ENCODE measurements around the gene FZD10. TPM values are rescaled to one million over a fixed set of nuclear protein-coding genes. Genes with fewer than 3 reads are reported as not detected.

The FZD10 gene
- total and polyA plus RNA-seq, 2 of the 8 experiments (the other 6 are each of a cell fraction or from before 2014, with no cell fraction given) = 0.11 to 0.60 TPM

DNA sequence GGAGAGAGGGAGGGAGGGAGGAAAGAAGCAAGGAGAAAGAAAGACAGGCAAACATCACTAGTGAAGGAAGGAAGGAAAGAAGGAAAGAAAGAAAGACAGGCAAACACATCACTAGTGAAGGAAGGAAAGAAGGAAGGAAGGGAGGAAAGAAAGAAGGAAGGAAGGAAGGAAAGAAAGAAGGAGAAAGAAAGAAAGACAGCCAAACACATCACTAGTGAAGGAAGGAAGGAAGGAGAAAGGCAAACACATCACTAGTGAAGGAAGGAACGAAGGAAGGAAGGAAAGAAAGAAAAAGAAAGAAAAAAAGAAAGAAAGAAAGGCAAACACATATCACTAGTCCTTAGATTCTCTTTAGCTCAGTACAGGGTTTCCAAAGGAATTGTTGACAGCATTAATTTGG, 5.3 kb downstream of the FZD10 start:
- POLR2A ChIA-PET (ENCODE audit: partially characterized antibody) = no interaction called here
- Histone ChIP-seq H2BK12ac (ENCODE audit: low read depth, low read length) (no peak overlapping the region), H3K23ac (ENCODE audit: insufficient read length) (no peak overlapping the region), H2AFZ (ENCODE audit: low read length) (no peak overlapping the region), H3K23me2 (ENCODE audit: low read depth, low read length) (peaks cover 3% of the 10 kb centered on the region; the same call in 1 of the 2 replicates), H3K9ac (replicated peaks in 1 of 4; ENCODE audit: extremely low read depth in 1 of 4, low read depth in 3 of 4, low read length in 3 of 4) (no peak overlapping the region), H3K27ac (ENCODE audit: low read depth, low read length) (no peak overlapping the region), H4K20me1 (replicated peaks in 1 of 2; ENCODE audit: control insufficient read depth in 1 of 2, insufficient read depth in 2 of 2, low read length in 2 of 2) (peaks cover 22 to 25% of the 10 kb centered on the region in 2 experiments), H2BK120ac (replicated peaks; ENCODE audit: low read depth, low read length) (no peak overlapping the region), H3K14ac (ENCODE audit: insufficient read length) (no peak overlapping the region), H2AK5ac (ENCODE audit: low read depth, low read length) (no peak overlapping the region), H3K56ac (replicated peaks; ENCODE audit: insufficient read length, low read depth, low read length) (no peak overlapping the region), H3K36me3 (ENCODE audit: control insufficient read depth in 2 of 4, insufficient read depth in 4 of 4, low read length in 3 of 4) (peaks cover 0 to 8% (median 0%) of the 10 kb centered on the region in 4 experiments; a peak in 1 of 8 replicates), H4K5ac (ENCODE audit: insufficient read length, low read depth, low read length) (no peak overlapping the region), H3K18ac (ENCODE audit: extremely low read depth, low read length) (no peak overlapping the region), H3K79me2 (ENCODE audit: control insufficient read depth in 1 of 2, insufficient read depth in 2 of 2, low read length in 2 of 2) (no peaks in the 10 kb centered on the region), H3K79me1 (ENCODE audit: low read depth, low read length) (no peaks in the 10 kb centered on the region; the same call in 1 of the 2 replicates), H3K4me2 (ENCODE audit: insufficient read depth in 1 of 2, low read depth in 2 of 2, low read length in 2 of 2) (no peak overlapping the region), H4K91ac (replicated peaks; ENCODE audit: insufficient read length, low read length) (no peak overlapping the region), H2BK15ac (ENCODE audit: low read length) (no peak overlapping the region), H4K8ac (ENCODE audit: extremely low read depth, insufficient read depth, low read length) (no peak overlapping the region), H3K9me3 (ENCODE audit: insufficient read depth in 2 of 2, low read depth in 1 of 2, low read length in 1 of 2) (no peaks in the 10 kb centered on the region; a peak in 1 of 4 replicates), H3K4ac (replicated peaks; ENCODE audit: insufficient read length, low read depth, low read length) (no peak overlapping the region), H3K4me3 (ENCODE audit: extremely low read depth in 1 of 4, insufficient read depth in 2 of 4, low read depth in 3 of 4, low read length in 4 of 4) (no peak overlapping the region), H3K4me1 (replicated peaks in 1 of 4; ENCODE audit: control insufficient read depth in 3 of 4, insufficient read depth in 4 of 4, low read length in 3 of 4) (peaks cover 0 to 22% (median 20%) of the 10 kb centered on the region in 4 experiments; a peak in 6 of 7 replicates), H2BK20ac (ENCODE audit: low read length) (no peak overlapping the region), H2BK5ac (ENCODE audit: low read depth, low read length) (no peak overlapping the region), H3K27me3 (replicated peaks in 1 of 4; ENCODE audit: control insufficient read depth in 3 of 4, extremely low read depth in 1 of 4, insufficient read depth in 3 of 4, low read length in 3 of 4) (peaks cover 59 to 85% (median 82%) of the 10 kb centered on the region in 4 experiments)
- 93% methylated on average over 1 of the region's 1 CpG; no CpG with 5 or more reads in 1 of the 2 experiments for whole genome bisulfite sequencing, 2 experiments (ENCODE audit: extremely low coverage in 1 of 2, insufficient coverage in 1 of 2, insufficient read length in 1 of 2, insufficient replicate concordance in 2 of 2, low coverage in 1 of 2, low lambda C conversion rate in 2 of 2, missing lambda C conversion rate in 1 of 2)
- DNase-seq (ENCODE audit: low read depth in 1 of 2, low spot score in 2 of 2) (no peak), FAIRE-seq (no peak)
- CTCF ChIA-PET (ENCODE audit: partially characterized antibody) = interaction anchor here (0.7 to 2.0 kb wide), 2 partner anchors 11 to 101 kb away, joined by 3 to 8 read pairs; no protein-coding TSS in a partner anchor
- TF ChIP-seq CEBPB (IDR thresholded peaks at IDR 0.05; ENCODE audit: low read depth, low read length) = no peak
- TF ChIP-seq EGR1 (IDR thresholded peaks at IDR 0.05; ENCODE audit: borderline replicate concordance, low read depth, low read length) = no peak
- TF ChIP-seq CHD2 (IDR thresholded peaks at IDR 0.05; ENCODE audit: low read length) = no peak
- TF ChIP-seq JUN (IDR thresholded peaks at IDR 0.05; ENCODE audit: low read depth, low read length) = no peak
- TF ChIP-seq TAF7 (optimal IDR thresholded peaks at IDR 0.05; ENCODE audit: borderline replicate concordance, low read depth, low read length) = no peak
- no peak for TF ChIP-seq CBX5 (IDR thresholded peaks at IDR 0.05; ENCODE audit: low read depth, low read length)
- TF ChIP-seq BACH1 (IDR thresholded peaks at IDR 0.05; ENCODE audit: low read length) = no peak
- no peak for TF ChIP-seq YY1 (IDR thresholded peaks at IDR 0.05; ENCODE audit: low read depth, low read length)
- TF ChIP-seq SUZ12 (IDR thresholded peaks at IDR 0.05; ENCODE audit: low read length) = no peak
- TF ChIP-seq, protein P1, sequence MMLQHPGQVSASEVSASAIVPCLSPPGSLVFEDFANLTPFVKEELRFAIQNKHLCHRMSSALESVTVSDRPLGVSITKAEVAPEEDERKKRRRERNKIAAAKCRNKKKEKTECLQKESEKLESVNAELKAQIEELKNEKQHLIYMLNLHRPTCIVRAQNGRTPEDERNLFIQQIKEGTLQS (IDR thresholded peaks at IDR 0.05; ENCODE audit: insufficient read depth, low read depth, low read length) = no peak
- TF ChIP-seq, protein P2, sequence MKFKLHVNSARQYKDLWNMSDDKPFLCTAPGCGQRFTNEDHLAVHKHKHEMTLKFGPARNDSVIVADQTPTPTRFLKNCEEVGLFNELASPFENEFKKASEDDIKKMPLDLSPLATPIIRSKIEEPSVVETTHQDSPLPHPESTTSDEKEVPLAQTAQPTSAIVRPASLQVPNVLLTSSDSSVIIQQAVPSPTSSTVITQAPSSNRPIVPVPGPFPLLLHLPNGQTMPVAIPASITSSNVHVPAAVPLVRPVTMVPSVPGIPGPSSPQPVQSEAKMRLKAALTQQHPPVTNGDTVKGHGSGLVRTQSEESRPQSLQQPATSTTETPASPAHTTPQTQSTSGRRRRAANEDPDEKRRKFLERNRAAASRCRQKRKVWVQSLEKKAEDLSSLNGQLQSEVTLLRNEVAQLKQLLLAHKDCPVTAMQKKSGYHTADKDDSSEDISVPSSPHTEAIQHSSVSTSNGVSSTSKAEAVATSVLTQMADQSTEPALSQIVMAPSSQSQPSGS (IDR thresholded peaks at IDR 0.05; ENCODE audit: low read length) = no peak
- TF ChIP-seq, protein P3, sequence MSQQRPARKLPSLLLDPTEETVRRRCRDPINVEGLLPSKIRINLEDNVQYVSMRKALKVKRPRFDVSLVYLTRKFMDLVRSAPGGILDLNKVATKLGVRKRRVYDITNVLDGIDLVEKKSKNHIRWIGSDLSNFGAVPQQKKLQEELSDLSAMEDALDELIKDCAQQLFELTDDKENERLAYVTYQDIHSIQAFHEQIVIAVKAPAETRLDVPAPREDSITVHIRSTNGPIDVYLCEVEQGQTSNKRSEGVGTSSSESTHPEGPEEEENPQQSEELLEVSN (IDR thresholded peaks at IDR 0.05) = no peak
